Keratinocyte (primary cell): Measurements from ENCODE around the gene RFX2. TPM values are rescaled to one million over a fixed set of nuclear protein-coding genes. Genes with fewer than 3 reads are reported as not detected.

Source experiments
- DNase-seq: peaks from one replicate; pipeline ENCODE4 v3.0.0-alpha.2; 2011; ENCODE audit warnings: low read depth, missing footprints, low spot score
- FAIRE-seq: peaks from 2 replicates; lab custom pipeline; 2011; peaks lifted over from hg19 to GRCh38; lab: Jason Lieb, UNC
- H2AFZ ChIP-seq: 2 replicates; pipeline ENCODE4 v1.6.0; 2012; ENCODE audit warnings: low read length, control low read depth, inconsistent platforms; ENCODE audit not compliant: control insufficient read depth
- H3K27ac ChIP-seq: 2 replicates; pipeline ENCODE4 v1.5.1; 2011; ENCODE audit warnings: low read length; ENCODE audit not compliant: control insufficient read depth, insufficient read depth
- H3K27me3 ChIP-seq: 3 replicates; pipeline ENCODE4 v1.6.0; 2011; ENCODE audit warnings: low read length; ENCODE audit not compliant: control insufficient read depth, insufficient read depth; ENCODE audit errors: extremely low read depth
- H3K36me3 ChIP-seq, 2 experiments: 2 replicates in 1 of 2; 3 replicates in 1 of 2; pipeline ENCODE4 v1.5.1; 2011; ENCODE audit warnings: low read length in 2 of 2, mild to moderate bottlenecking in 1 of 2; ENCODE audit not compliant: control insufficient read depth in 2 of 2, insufficient read depth in 2 of 2; ENCODE audit errors: extremely low read depth in 1 of 2
- H3K4me1 ChIP-seq: 3 replicates; pipeline ENCODE4 v1.5.1; 2011; ENCODE audit warnings: low read length; ENCODE audit not compliant: control insufficient read depth, insufficient read depth; ENCODE audit errors: extremely low read depth
- H3K4me2 ChIP-seq: 3 replicates; pipeline ENCODE4 v1.6.0; 2011; ENCODE audit warnings: low read depth, low read length; ENCODE audit not compliant: control insufficient read depth, insufficient read depth; ENCODE audit errors: extremely low read depth
- H3K4me3 ChIP-seq, 3 experiments: fragments of 200-600 bp in 1 of 3; sonication (generic) in 1 of 3; 2 replicates in 2 of 3; 3 replicates in 1 of 3; pipeline ENCODE4 v1.5.1; 2011 to 2016; ENCODE audit warnings: low read length in 3 of 3, mild to moderate bottlenecking in 3 of 3, control low read depth in 2 of 3, inconsistent platforms in 1 of 3, low read depth in 1 of 3, mixed read lengths in 1 of 3, mixed run types in 1 of 3, moderate library complexity in 1 of 3; ENCODE audit not compliant: control insufficient read depth in 2 of 3, insufficient read depth in 2 of 3; ENCODE audit errors: extremely low read depth in 1 of 3
- H3K79me2 ChIP-seq: 2 replicates; pipeline ENCODE4 v1.6.0; 2012; ENCODE audit warnings: low read length; ENCODE audit not compliant: control insufficient read depth, insufficient read depth
- H3K9ac ChIP-seq: 3 replicates; pipeline ENCODE4 v1.6.0; 2011; ENCODE audit warnings: low read length; ENCODE audit not compliant: control insufficient read depth, insufficient read depth; ENCODE audit errors: extremely low read depth
- H3K9me1 ChIP-seq: 3 replicates; pipeline ENCODE4 v1.6.0; 2011; ENCODE audit warnings: low read length; ENCODE audit not compliant: control insufficient read depth, insufficient read depth; ENCODE audit errors: extremely low read depth
- H3K9me3 ChIP-seq: 2 replicates; pipeline ENCODE4 v1.5.1; 2012; ENCODE audit warnings: low read depth, low read length; ENCODE audit not compliant: control insufficient read depth
- H4K20me1 ChIP-seq: 3 replicates; pipeline ENCODE4 v1.6.0; 2011; ENCODE audit warnings: low read length; ENCODE audit not compliant: control insufficient read depth, insufficient read depth; ENCODE audit errors: extremely low read depth
- EZH2 ChIP-seq: IDR thresholded peaks from one replicate; pipeline ENCODE4 v1.6.1; 2012; ENCODE audit warnings: inconsistent platforms, mild to moderate bottlenecking, low read length, moderate library complexity
- dilution Hi-C: fragments of 300-500 bp; cut with MboI; formaldehyde crosslinking; loops from one replicate; pipeline ENCODE4 v1.7.0; 2020; ENCODE audit warnings: low sequenced_read_pairs; ENCODE audit not compliant: extremely low pct_ligation_motif_present
- polyA plus RNA-seq, 5 experiments: library from polyadenylated mRNA; depleted of rRNA in 3 of 5; stranded (reverse) in 3 of 5; stranded (forward) in 1 of 5; unstranded in 1 of 5; fragments of >200 nt; gene quantifications; 1 replicate in 1 of 5; 2 replicates in 3 of 5; 3 replicates in 1 of 5; pipeline versions ENCODE4 v1.2.1 to v1.2.3, GENCODE V29; 2011 to 2012; ENCODE audit warnings: missing spikeins in 2 of 5, low read depth in 1 of 5, low replicate concordance in 1 of 5
- TF ChIP-seq, protein P1 (sequence below), 3 experiments: IDR thresholded peaks in 1 of 3; conservative IDR thresholded peaks in 1 of 3; optimal IDR thresholded peaks in 1 of 3; 2 replicates in 2 of 3; 3 replicates in 1 of 3; pipeline versions ENCODE3 to v1.5.1; 2011; ENCODE audit warnings: low read length in 3 of 3, mild to moderate bottlenecking in 3 of 3, moderate library complexity in 2 of 3, control low read depth in 1 of 3, inconsistent platforms in 1 of 3; ENCODE audit not compliant: insufficient read depth in 2 of 3; ENCODE audit errors: extremely low read depth in 1 of 3

The RFX2 gene
- polyA plus RNA-seq, 1 donor (not counting 4 experiments of a cell fraction or from before 2014, with no cell fraction given), result 5.8 TPM

DNA sequence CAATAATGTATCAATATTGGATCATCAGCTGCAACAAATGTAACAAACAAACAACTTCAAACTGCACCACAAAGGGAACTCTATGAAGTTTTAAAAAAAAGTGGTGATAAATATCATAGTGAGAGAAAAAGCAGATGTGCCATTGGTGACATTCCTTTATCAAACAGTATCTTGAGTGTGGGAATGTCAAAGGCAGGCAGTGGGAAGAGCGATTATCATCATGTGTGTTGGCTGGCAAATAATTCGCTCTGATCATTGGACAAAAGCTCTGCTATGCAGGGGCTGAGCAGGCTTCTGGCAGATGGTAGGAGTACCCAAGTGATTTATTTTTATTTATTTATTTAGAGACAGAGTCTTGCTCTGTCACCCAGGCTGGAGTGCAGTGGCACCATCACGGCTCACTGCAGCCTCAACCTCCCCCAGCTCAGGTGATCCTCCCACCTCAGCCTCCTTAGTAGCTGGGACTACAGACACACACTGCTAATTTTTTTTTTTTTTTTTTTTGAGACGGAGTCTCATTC lies 76.5 kb downstream of the RFX2 start:
- dilution Hi-C loops, result loop anchor here (10.0 to 25.0 kb wide), 2 partner anchors 81 to 253 kb away; partner anchors contain the start of genes MLLT1 and RFX2
- DNase-seq (no peak), FAIRE-seq (no peak)
- H3K9ac ChIP-seq, result no peak overlapping the region
- no peaks in the 10 kb centered on the region for H3K9me1 ChIP-seq
- H3K9me3 ChIP-seq, result no peaks in the 10 kb centered on the region
- H3K27ac ChIP-seq, result no peak overlapping the region
- no peaks in the 10 kb centered on the region for H3K79me2 ChIP-seq
- no peak overlapping the region for H3K4me3 ChIP-seq
- H3K27me3 ChIP-seq, result no peaks in the 10 kb centered on the region
- no peaks in the 10 kb centered on the region for H4K20me1 ChIP-seq
- no peak for TF ChIP-seq EZH2
- TF ChIP-seq, protein P1, sequence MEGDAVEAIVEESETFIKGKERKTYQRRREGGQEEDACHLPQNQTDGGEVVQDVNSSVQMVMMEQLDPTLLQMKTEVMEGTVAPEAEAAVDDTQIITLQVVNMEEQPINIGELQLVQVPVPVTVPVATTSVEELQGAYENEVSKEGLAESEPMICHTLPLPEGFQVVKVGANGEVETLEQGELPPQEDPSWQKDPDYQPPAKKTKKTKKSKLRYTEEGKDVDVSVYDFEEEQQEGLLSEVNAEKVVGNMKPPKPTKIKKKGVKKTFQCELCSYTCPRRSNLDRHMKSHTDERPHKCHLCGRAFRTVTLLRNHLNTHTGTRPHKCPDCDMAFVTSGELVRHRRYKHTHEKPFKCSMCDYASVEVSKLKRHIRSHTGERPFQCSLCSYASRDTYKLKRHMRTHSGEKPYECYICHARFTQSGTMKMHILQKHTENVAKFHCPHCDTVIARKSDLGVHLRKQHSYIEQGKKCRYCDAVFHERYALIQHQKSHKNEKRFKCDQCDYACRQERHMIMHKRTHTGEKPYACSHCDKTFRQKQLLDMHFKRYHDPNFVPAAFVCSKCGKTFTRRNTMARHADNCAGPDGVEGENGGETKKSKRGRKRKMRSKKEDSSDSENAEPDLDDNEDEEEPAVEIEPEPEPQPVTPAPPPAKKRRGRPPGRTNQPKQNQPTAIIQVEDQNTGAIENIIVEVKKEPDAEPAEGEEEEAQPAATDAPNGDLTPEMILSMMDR (optimal IDR thresholded peaks at IDR 0.05 in 1 of 3, IDR thresholded peaks at IDR 0.05 in 1 of 3, conservative IDR thresholded peaks at IDR 0.05 in 1 of 3; ENCODE audit: extremely low read depth in 1 of 3, insufficient read depth in 2 of 3, low read length in 3 of 3), result no peak
- H2AFZ ChIP-seq, result no peak overlapping the region
- no peak overlapping the region for H3K4me2 ChIP-seq
- H3K4me1 ChIP-seq, result no peaks in the 10 kb centered on the region
- H3K36me3 ChIP-seq, result peaks cover 6 to 9% of the 10 kb centered on the region in 2 experiments

GRCh38 chr19:6032827-6033226 lies 77.5 kb downstream of the RFX2 start:
- Histone ChIP-seq H3K9ac (no peak overlapping the region), H2AFZ (no peak overlapping the region), H3K4me2 (no peak overlapping the region), H3K36me3 (peaks cover 6% of the 10 kb centered on the region in 2 experiments), H4K20me1 (no peaks in the 10 kb centered on the region), H3K27me3 (no peaks in the 10 kb centered on the region), H3K9me1 (no peaks in the 10 kb centered on the region), H3K4me3 (no peak overlapping the region), H3K9me3 (no peaks in the 10 kb centered on the region), H3K27ac (no peak overlapping the region), H3K4me1 (no peaks in the 10 kb centered on the region), H3K79me2 (no peaks in the 10 kb centered on the region)
- dilution Hi-C loops, result loop anchor here (10.0 to 25.0 kb wide), 2 partner anchors 82 to 254 kb away; partner anchors contain the start of genes MLLT1 and RFX2
- no peak for TF ChIP-seq EZH2
- TF ChIP-seq, protein P1 (optimal IDR thresholded peaks at IDR 0.05 in 1 of 3, IDR thresholded peaks at IDR 0.05 in 1 of 3, conservative IDR thresholded peaks at IDR 0.05 in 1 of 3; ENCODE audit: extremely low read depth in 1 of 3, insufficient read depth in 2 of 3, low read length in 3 of 3), result no peak
- DNase-seq, result no peak
- FAIRE-seq, result no peak
